ENCODE data around the gene SFRP4.

SFRP4 gene

DNA sequence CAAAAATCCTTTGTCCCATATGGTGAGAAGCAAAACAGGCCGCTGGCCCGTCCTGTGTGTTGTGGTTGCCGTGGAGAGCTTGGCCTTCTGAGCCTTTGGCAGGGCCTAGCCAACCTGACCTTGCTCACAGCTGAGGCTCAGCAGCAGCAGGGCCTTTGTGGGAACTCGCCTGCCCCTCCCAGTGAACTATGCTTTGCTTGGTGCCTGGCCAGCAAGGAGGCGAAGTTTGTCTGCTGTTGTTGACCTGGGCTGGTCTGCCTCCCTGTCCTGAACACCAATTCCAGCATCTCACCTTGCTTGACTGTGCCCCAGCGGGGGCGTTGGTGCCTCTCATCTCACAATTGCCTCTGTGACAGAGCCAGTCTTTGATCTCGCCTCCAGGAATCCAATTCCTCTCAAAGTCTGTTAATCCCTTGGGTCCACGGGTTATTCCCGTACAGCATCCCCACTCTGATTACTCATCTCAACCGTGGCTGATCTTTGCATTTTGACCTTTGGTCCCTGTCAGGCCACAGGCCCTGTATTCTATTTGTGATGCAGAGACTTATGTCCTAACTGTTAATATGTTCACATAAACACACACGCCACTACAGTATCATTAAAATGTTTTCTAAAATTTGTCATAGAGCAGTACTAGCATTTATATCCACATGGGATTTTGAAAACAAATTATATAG, 26.5 kb upstream of the SFRP4 start:
- TF ChIP-seq, protein P1, sequence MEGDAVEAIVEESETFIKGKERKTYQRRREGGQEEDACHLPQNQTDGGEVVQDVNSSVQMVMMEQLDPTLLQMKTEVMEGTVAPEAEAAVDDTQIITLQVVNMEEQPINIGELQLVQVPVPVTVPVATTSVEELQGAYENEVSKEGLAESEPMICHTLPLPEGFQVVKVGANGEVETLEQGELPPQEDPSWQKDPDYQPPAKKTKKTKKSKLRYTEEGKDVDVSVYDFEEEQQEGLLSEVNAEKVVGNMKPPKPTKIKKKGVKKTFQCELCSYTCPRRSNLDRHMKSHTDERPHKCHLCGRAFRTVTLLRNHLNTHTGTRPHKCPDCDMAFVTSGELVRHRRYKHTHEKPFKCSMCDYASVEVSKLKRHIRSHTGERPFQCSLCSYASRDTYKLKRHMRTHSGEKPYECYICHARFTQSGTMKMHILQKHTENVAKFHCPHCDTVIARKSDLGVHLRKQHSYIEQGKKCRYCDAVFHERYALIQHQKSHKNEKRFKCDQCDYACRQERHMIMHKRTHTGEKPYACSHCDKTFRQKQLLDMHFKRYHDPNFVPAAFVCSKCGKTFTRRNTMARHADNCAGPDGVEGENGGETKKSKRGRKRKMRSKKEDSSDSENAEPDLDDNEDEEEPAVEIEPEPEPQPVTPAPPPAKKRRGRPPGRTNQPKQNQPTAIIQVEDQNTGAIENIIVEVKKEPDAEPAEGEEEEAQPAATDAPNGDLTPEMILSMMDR (IDR thresholded peaks at IDR 0.05; ENCODE audit: extremely low read depth, insufficient read depth, missing control alignments): no peak
- in situ Hi-C loops (cut with MboI; ENCODE audit: low pct_unique_long_range_greater_than_20kb, low sequenced_read_pairs, unreplicated experiment): no loop called here

DNA sequence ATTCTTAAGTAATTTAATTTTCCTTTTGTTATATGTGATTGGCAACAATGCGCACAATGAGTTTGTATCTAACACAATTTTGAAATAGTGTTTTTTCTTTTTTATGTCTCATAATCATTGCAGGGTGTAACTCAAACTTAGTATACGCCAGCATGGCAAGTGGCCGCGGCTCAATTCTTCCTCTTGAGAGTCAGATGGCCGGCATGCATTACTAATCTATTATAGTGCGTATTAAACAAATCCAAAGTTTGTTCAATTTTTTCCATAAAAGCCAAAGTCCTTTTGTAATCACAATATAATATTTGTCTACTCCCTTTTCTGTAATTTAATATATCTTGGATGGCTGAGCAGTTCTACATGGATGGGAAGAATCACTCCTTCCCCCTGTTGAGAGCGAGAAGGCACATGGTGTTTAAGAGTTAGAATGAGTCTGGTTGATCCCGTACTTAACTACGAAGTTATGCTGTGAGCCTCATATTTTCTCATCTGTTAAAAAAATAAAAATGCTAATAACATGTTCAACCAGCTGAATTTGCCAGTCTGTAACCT, 16.5 kb upstream of the SFRP4 start:
- TF ChIP-seq, protein P1 (IDR thresholded peaks at IDR 0.05; ENCODE audit: extremely low read depth, insufficient read depth, missing control alignments): no peak
- in situ Hi-C loops (cut with MboI; ENCODE audit: low pct_unique_long_range_greater_than_20kb, low sequenced_read_pairs, unreplicated experiment): no loop called here
- DNase-seq (ENCODE audit: low spot score): no peak

More for the DNA sequence above, 26.5 kb upstream of the SFRP4 start:
- DNase-seq (ENCODE audit: low spot score): no peak

DNA sequence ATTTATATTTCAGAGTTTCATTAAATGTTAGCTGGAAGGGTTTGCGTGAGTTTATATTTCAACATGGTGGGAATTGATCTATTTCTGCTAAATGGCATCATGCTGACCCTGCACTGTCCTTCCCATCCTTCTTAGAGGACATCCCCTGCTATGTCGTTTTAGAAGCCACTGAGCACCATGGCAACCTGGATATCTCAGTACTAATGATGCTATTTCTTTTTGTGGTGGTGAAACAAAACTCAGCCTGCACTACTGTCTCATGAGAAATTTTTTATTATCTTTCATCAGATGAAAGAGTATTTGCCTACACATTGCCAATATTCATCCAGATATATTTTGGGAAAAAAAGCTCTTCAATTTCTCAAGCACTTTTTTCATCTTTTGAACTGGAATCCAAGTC, 15.9 kb upstream of the SFRP4 start:
- TF ChIP-seq, protein P1 (IDR thresholded peaks at IDR 0.05; ENCODE audit: extremely low read depth, insufficient read depth, missing control alignments): no peak
- in situ Hi-C loops (cut with MboI; ENCODE audit: low pct_unique_long_range_greater_than_20kb, low sequenced_read_pairs, unreplicated experiment): no loop called here
- no peak for DNase-seq (ENCODE audit: low spot score)

DNA sequence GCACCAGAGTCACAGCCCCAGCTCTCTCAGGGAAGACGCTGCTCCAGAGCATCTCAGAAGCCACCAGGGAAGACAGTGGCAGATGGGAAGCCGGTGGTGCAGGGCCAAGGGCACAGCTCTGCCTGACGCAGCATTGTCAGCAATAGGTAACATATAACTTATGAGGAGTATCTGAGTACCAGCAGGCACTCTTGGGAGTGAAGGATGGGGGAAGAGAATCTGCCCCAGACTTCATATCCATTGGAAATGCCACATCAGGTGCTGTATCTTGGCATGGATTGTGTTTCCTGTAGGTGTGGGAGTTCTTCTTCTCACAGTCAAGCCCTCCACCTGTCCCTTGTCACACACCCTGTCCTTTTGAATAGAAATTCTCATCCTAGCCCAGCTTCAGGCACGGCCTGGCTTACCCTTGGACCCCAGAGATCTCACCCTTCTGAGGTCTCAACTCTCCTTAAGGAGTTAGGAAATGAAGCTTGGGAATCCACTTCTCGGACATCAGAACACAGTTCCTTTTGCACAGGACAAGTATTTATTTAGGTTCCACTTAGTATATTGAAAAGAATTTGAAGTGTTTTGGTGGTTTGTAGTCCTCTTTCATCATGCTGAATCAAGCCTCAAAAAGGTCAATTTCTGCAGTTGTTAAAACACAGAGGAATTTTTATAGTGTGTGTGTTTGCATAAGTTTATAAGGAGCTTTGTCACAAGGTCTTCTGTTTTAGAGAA, 13.8 kb upstream of the SFRP4 start:
- TF ChIP-seq, protein P1 (IDR thresholded peaks at IDR 0.05; ENCODE audit: extremely low read depth, insufficient read depth, missing control alignments): no peak
- in situ Hi-C loops (cut with MboI; ENCODE audit: low pct_unique_long_range_greater_than_20kb, low sequenced_read_pairs, unreplicated experiment): no loop called here
- DNase-seq (ENCODE audit: low spot score): no peak

DNA sequence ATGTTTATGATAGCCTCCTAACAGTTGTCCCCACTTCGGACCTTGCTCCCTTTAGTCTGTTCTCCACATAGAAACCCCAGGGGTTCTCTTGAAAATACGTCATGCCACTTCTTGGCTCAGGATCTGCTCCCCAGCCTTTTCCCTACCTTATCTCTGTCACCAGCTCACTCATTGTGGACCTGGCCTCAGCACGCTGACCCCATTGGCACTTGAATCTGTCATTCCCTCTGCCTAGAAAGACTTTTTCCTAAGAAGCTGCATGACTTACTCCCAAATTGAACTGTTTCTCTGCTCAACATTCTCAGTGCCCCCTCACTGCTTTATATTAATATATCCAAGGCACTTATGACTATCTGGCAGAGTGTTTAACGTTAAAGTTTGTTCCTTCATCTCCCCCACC, 12.3 kb upstream of the SFRP4 start:
- in situ Hi-C loops (cut with MboI; ENCODE audit: low pct_unique_long_range_greater_than_20kb, low sequenced_read_pairs, unreplicated experiment): no loop called here
- no peak for DNase-seq (ENCODE audit: low spot score)
- TF ChIP-seq, protein P1 (IDR thresholded peaks at IDR 0.05; ENCODE audit: extremely low read depth, insufficient read depth, missing control alignments): no peak

DNA sequence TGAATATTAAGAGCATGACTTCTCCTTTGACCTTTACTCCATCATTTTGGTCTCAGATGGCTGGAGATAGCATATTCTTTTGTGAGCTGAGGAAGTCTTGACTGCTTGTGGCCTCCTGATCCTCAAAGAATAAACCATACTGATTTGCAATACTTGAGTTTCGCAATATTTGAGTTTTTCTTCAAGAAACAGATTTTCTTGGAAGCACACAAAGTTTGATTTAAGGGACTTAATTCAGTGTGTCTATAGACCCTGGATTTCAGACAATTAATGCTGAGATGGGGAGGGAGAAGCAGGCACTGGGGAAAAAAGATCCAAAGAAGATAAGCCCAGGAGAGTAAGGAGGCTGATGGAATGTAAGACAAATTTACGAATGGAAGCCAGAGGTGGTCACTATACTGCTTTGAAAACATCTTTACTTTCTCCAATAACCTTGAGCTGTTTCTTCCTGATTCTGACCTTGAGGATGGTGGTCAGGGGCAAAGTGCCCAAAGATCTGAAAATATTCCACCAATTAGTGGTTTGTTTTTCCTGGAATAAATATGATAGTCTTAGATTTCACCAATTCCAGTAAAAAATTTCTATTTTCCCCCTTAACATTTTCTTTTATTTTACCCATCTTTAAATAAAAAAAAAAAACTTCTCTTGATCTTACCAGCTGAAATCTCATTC, 11.3 kb upstream of the SFRP4 start:
- in situ Hi-C loops (cut with MboI; ENCODE audit: low pct_unique_long_range_greater_than_20kb, low sequenced_read_pairs, unreplicated experiment): no loop called here
- TF ChIP-seq, protein P1 (IDR thresholded peaks at IDR 0.05; ENCODE audit: extremely low read depth, insufficient read depth, missing control alignments): no peak
- DNase-seq (ENCODE audit: low spot score): no peak

Data from GM13977 (cell line).